Spinal cord (tissue), 10 donors: ENCODE data around the gene ZNF777. TPM values are rescaled to one million over a fixed set of nuclear protein-coding genes. Genes with fewer than 3 reads are reported as not detected.
"Not testable (repeated sequence)": the region's sequence is repeated elsewhere in the genome, so short reads cannot be mapped to it uniquely, and the experiment has no call there.

Experiments used
- DNase-seq, 6 donors: peaks; one replicate each; pipeline versions ENCODE4 v3.0.0 to v3.0.0-alpha.2; 2013 to 2015; ENCODE audit warnings: low spot score in 6 of 6, low read depth in 4 of 6
- H3K27ac ChIP-seq: one replicate; pipeline ENCODE4 v1.5.1; 2013; ENCODE audit warnings: low read depth, low read length, control low read depth
- H3K27me3 ChIP-seq: one replicate; pipeline ENCODE4 v1.6.1; 2013; ENCODE audit warnings: low read length; ENCODE audit not compliant: control insufficient read depth, insufficient read depth
- H3K36me3 ChIP-seq: one replicate; pipeline ENCODE4 v1.6.1; 2013; ENCODE audit warnings: low read length; ENCODE audit not compliant: control insufficient read depth, insufficient read depth
- H3K4me1 ChIP-seq: one replicate; pipeline ENCODE4 v1.6.1; 2013; ENCODE audit warnings: low read length; ENCODE audit not compliant: control insufficient read depth, insufficient read depth
- H3K4me3 ChIP-seq: one replicate; pipeline ENCODE4 v1.5.1; 2013; ENCODE audit warnings: low read depth, low read length, control low read depth
- H3K9me3 ChIP-seq: one replicate; pipeline ENCODE4 v1.6.1; 2013; ENCODE audit warnings: low read length; ENCODE audit not compliant: control insufficient read depth, insufficient read depth
- WGBS: methylation state at CpG from one replicate; pipeline ENCODE4 v1.1.5; 2013; ENCODE audit warnings: missing lambda C conversion rate; ENCODE audit not compliant: insufficient coverage; 5-methylcytosine and 5-hydroxymethylcytosine counted together
- polyA plus RNA-seq, 2 donors: library from polyadenylated mRNA; unstranded; fragments of 120-200 nt; gene quantifications; one replicate each; pipeline ENCODE4 v1.2.1, GENCODE V29; 2013; ENCODE audit not compliant: insufficient read length in 2 of 2
- total RNA-seq, 2 donors: library from RNA; depleted of rRNA in 1 of 2; stranded (reverse); fragments of 120-200 nt in 1 of 2; fragments of >200 nt in 1 of 2; gene quantifications; one replicate each; pipeline versions ENCODE4 v1.2.3 to v1.2.4, GENCODE V29; 2013 to 2014
- donor health status: healthy.

Gene ZNF777
- total and polyA plus RNA-seq, 4 donors = 3.7 to 19.7 (median 13.6) TPM

- H3K9me3 ChIP-seq = no peaks in the 10 kb centered on the region
- 94% methylated on average over 24 of the region's 24 CpGs for WGBS
- H3K4me1 ChIP-seq = peaks cover 6% of the 10 kb centered on the region
- H3K27me3 ChIP-seq = no peaks in the 10 kb centered on the region
- DNase-seq = no peak
- peaks cover 42% of the 10 kb centered on the region for H3K36me3 ChIP-seq
- H3K4me3 ChIP-seq = no peak overlapping the region
- no peak overlapping the region for H3K27ac ChIP-seq
Observed at GRCh38 chr7:149455175-149455950, 5.5 kb downstream of the ZNF777 start.

DNA sequence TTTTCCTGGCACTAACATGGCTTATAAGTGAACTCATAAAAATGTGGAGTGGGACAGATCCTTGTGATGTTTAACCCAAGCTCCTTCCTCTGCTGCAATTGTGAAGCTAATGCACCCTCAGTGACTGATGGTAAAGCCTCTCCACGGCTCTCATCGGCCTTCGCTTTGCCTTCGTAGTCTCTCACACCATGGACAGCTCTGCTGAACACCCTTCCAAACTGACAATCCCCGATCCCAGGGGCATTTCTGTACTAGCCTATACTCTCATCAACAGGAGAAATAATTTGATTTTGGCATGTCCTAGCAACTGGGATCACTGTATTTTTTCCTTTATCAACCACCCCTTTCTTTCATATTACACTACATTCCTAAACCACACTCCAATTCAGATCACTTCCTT is 6.1 kb downstream of the ZNF777 start:
- Histone ChIP-seq H3K4me3 (no peak overlapping the region), H3K36me3 (peaks cover 49% of the 10 kb centered on the region), H3K9me3 (no peaks in the 10 kb centered on the region), H3K27ac (no peak overlapping the region), H3K27me3 (no peaks in the 10 kb centered on the region), H3K4me1 (peaks cover 6% of the 10 kb centered on the region)
- WGBS = 93% methylated on average over 5 of the region's 5 CpGs
- no peak for DNase-seq

DNA sequence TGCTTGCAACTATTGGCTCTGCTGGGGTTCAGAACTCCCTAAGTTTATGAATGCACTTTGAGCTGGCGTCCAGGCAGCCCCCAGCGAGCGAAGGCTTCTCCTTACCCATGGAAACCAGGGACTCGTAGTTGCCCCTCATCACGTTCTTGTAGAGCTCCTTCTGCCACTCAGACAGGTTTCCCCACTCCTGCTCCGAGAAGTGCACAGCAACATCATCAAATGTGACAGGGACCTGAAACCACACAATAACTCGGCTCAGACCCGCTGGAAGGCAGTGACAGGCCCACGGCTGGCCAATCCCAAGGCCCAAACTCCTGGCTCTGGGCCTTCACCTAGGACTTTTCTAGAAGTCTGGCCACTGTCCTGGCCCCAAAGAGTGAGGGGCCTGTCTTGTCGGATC is 6.9 kb downstream of the ZNF777 start:
- no peak overlapping the region for H3K4me3 ChIP-seq
- WGBS = 95% methylated on average over 10 of the region's 10 CpGs
- no peaks in the 10 kb centered on the region for H3K27me3 ChIP-seq
- H3K27ac ChIP-seq = no peak overlapping the region
- peaks cover 3% of the 10 kb centered on the region for H3K4me1 ChIP-seq
- no peaks in the 10 kb centered on the region for H3K9me3 ChIP-seq
- H3K36me3 ChIP-seq = peaks cover 55% of the 10 kb centered on the region
- no peak for DNase-seq

- Histone ChIP-seq H3K36me3 (peaks cover 72% of the 10 kb centered on the region), H3K27ac (no peak overlapping the region), H3K4me1 (no peaks in the 10 kb centered on the region)
Observed at GRCh38 chr7:149450821-149451220, 10.0 kb downstream of the ZNF777 start.

GRCh38 chr7:149449897-149450296 is 11.0 kb downstream of the ZNF777 start:
- WGBS = 99% methylated on average over 6 of the region's 6 CpGs
- Histone ChIP-seq H3K4me3 (no peak overlapping the region), H3K27ac (no peak overlapping the region), H3K27me3 (no peaks in the 10 kb centered on the region), H3K36me3 (peaks cover 66% of the 10 kb centered on the region), H3K4me1 (no peaks in the 10 kb centered on the region), H3K9me3 (no peaks in the 10 kb centered on the region)
- DNase-seq = no peak

More at GRCh38 chr7:149450821-149451220, 10.0 kb downstream of the ZNF777 start:
- no peak for DNase-seq
- no peak overlapping the region for H3K4me3 ChIP-seq
- no peaks in the 10 kb centered on the region for H3K9me3 ChIP-seq
- 95% methylated on average over 9 of the region's 10 CpGs for WGBS
- H3K27me3 ChIP-seq = no peaks in the 10 kb centered on the region

GRCh38 chr7:149448961-149449360 is 11.9 kb downstream of the ZNF777 start:
- no peak for DNase-seq
- H3K9me3 ChIP-seq = no peaks in the 10 kb centered on the region
- H3K4me3 ChIP-seq = no peak overlapping the region
- H3K27me3 ChIP-seq = no peaks in the 10 kb centered on the region
- H3K4me1 ChIP-seq = no peaks in the 10 kb centered on the region
- 94% methylated on average over 7 of the region's 8 CpGs for WGBS
- peaks cover 60% of the 10 kb centered on the region for H3K36me3 ChIP-seq
- H3K27ac ChIP-seq = no peak overlapping the region

DNA sequence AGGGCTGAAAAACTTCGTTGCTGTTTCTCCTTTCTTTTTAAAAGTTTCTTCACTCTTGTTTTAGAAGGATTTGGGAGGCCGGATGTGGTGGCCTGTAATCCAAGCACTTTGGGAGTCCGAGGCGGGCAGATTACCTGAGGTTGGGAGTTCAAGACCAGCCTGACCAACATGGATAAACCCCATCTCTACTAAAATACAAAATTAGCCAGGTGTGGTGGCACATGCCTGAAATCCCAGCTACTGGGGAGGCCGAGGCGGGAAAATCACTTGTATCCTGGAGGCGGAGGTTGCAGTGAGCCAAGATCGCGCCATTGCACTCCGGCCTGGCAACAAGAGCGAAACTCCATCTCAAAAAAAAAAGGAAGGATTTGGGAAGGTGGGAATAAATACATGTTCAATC is 14.8 kb downstream of the ZNF777 start:
- H3K4me3 ChIP-seq, H3K27ac ChIP-seq, DNase-seq, H3K9me3 ChIP-seq, H3K4me1 ChIP-seq, H3K27me3 ChIP-seq: not testable (repeated sequence)
- peaks cover 47% of the 10 kb centered on the region for H3K36me3 ChIP-seq
- 100% methylated on average over 6 of the region's 11 CpGs for WGBS

- Histone ChIP-seq H3K27me3 (no peaks in the 10 kb centered on the region), H3K36me3 (peaks cover 31% of the 10 kb centered on the region), H3K9me3 (no peaks in the 10 kb centered on the region), H3K4me3 (no peak overlapping the region), H3K4me1 (no peaks in the 10 kb centered on the region), H3K27ac (no peak overlapping the region)
- no peak for DNase-seq
- WGBS = 89% methylated on average over 4 of the region's 6 CpGs
Observed at GRCh38 chr7:149444287-149444686, 16.6 kb downstream of the ZNF777 start.

DNA sequence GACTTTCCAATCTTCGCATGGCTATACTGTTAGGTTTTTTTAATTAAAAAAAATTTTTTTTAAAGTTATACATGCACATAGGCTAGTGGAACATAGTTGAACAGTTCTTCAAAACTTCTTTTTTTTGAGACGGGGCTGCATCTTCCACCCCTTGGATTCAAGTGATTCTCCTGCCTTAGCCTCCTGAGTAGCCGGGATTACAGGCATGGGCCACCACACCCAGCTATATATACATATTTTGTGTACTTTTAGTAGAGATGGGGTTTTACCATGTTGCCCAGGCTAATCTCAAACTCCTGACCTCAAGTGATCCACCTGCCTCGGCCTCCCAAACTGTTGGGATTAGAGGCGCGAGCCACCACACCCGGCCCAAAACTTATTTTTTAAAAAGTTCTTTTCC is 17.3 kb downstream of the ZNF777 start:
- DNase-seq = no peak
- WGBS = 100% methylated on average over 4 of the region's 7 CpGs
- no peaks in the 10 kb centered on the region for H3K9me3 ChIP-seq
- no peaks in the 10 kb centered on the region for H3K27me3 ChIP-seq
- H3K27ac ChIP-seq = no peak overlapping the region
- H3K4me1 ChIP-seq = no peaks in the 10 kb centered on the region
- H3K4me3 ChIP-seq = no peak overlapping the region
- H3K36me3 ChIP-seq = peaks cover 26% of the 10 kb centered on the region

GRCh38 chr7:149442924-149443323 is 17.9 kb downstream of the ZNF777 start:
- Histone ChIP-seq H3K36me3 (peaks cover 22% of the 10 kb centered on the region), H3K9me3 (no peaks in the 10 kb centered on the region), H3K4me1 (no peaks in the 10 kb centered on the region), H3K27ac (no peak overlapping the region), H3K27me3 (no peaks in the 10 kb centered on the region), H3K4me3 (no peak overlapping the region)
- WGBS = no CpG with 5 or more reads among the region's 3 CpGs
- no peak for DNase-seq
